NCI-H82 treated with DMSO at 0.1 percent for 48 hours (cell line): ENCODE data around the gene REXO1.

ENCODE experiments used
- DNase-seq: peaks from one replicate; lab custom pipeline; 2025; ENCODE audit not compliant: unreplicated experiment; lab: John Stamatoyannopoulos, UW

REXO1 gene

GRCh38 chr19:1862424-1863327 is 14.4 kb upstream of the REXO1 start:
- no peak for DNase-seq

GRCh38 chr19:1862068-1862423 is 13.8 kb upstream of the REXO1 start:
- no peak for DNase-seq

- DNase-seq: no peak
Measured at GRCh38 chr19:1861599-1862031, 13.3 kb upstream of the REXO1 start.

- no peak for DNase-seq
Measured at GRCh38 chr19:1860821-1861598, 12.7 kb upstream of the REXO1 start.

GRCh38 chr19:1860042-1860775 is 11.9 kb upstream of the REXO1 start:
- no peak for DNase-seq

- DNase-seq: peak; percentile 89
Measured at GRCh38 chr19:1859331-1859781, 11.1 kb upstream of the REXO1 start.

- DNase-seq: no peak
Measured at GRCh38 chr19:1858412-1859081, 10.3 kb upstream of the REXO1 start.

- DNase-seq: no peak
Measured at GRCh38 chr19:1857648-1858326, 9.5 kb upstream of the REXO1 start.

- DNase-seq: no peak
Measured at GRCh38 chr19:1856698-1857603, 8.7 kb upstream of the REXO1 start.

- peak; percentile 30 for DNase-seq
Measured at GRCh38 chr19:1856345-1856697, 8.0 kb upstream of the REXO1 start.

GRCh38 chr19:1855828-1856255 is 7.6 kb upstream of the REXO1 start:
- DNase-seq: no peak

- DNase-seq: peak; percentile 77
Measured at GRCh38 chr19:1855040-1855827, 7.0 kb upstream of the REXO1 start.

- peak; percentile 26 for DNase-seq
Measured at GRCh38 chr19:1854542-1855039, 6.3 kb upstream of the REXO1 start.

GRCh38 chr19:1854039-1854541 is 5.8 kb upstream of the REXO1 start:
- DNase-seq: no peak

- DNase-seq: peak; percentile 42
Measured at GRCh38 chr19:1853295-1854038, 5.2 kb upstream of the REXO1 start.

GRCh38 chr19:1852581-1853128 is 4.4 kb upstream of the REXO1 start:
- no peak for DNase-seq
